GM12892 (cell line): Measurements from ENCODE around the gene MRPL40.

Experiments used
- DNase-seq: peaks from one replicate; pipeline ENCODE4 v3.0.0; 2011; ENCODE audit not compliant: insufficient read length
- FAIRE-seq: peaks from 2 replicates; lab custom pipeline; 2011; peaks lifted over from hg19 to GRCh38; lab: Jason Lieb, UNC
- POLR2A ChIP-seq: IDR thresholded peaks from 2 replicates; pipeline ENCODE4 v1.6.1; 2011; ENCODE audit warnings: low read depth, low read length, control low read depth
- POLR2AphosphoS5 ChIP-seq: IDR thresholded peaks from 2 replicates; pipeline ENCODE4 v1.6.1; 2011; ENCODE audit warnings: low read depth, low read length, control low read depth
- TAF1 ChIP-seq: IDR thresholded peaks from 2 replicates; pipeline ENCODE4 v1.6.1; 2011; ENCODE audit warnings: low read depth, mild to moderate bottlenecking, control low read depth, low read length, borderline replicate concordance

Gene MRPL40

DNA sequence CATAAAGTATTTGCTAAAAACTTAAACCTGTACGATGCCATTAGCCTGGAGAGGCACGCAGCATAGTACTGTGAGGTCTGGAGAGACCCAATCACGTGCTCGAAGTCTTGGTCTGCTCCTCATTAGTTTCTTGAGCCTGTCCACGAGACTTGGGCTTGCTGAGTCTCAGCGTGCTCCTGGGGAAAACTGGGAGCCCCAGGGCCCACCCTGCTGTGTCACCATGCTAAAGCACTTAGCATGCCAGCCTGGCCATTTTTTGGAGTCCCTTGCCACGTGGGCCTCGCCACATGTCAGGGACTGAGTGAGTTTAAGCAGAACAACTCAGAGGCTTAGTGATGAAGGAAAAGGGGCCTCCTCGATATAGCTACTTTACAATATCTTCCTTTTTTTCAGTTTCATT, 50.0 kb downstream of the MRPL40 start:
- FAIRE-seq = no peak
- TF ChIP-seq POLR2A (no peak), POLR2AphosphoS5 (no peak), TAF1 (no peak)
- DNase-seq = no peak

DNA sequence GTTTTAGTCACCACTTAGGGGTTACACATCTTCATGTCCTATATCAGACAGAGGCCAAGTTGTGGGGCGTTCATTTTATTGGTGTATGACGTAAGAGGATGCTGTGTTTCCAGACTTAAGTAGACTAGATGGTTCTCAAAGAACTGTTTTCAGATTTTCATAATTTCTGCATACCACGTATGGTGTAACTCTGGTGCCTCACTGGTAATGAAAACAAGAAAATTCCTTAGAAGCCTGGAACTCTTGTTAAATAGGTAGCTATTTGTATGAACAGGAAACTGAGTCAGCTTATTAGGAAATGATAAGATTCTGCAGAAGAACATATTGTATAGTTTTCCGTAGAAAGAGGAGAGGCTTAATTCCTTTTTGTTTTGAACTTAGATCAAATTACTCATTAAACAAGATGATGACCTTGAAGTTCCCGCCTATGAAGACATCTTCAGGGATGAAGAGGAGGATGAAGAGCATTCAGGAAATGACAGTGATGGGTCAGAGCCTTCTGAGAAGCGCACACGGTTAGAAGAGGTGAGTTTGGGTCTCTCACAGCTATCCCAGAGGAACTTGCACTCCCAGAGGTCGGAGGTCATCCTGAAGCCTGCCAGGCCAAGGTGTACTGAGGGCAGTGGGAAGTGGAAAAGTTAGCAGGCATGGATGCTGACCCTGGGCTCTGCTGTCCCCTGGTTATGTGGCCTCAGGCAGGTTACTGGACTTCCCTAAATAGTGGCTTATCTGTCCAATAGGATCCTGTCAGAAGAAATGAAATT, 51.3 kb downstream of the MRPL40 start:
- TF ChIP-seq TAF1 (no peak), POLR2A (no peak), POLR2AphosphoS5 (no peak)
- FAIRE-seq (no peak), DNase-seq (no peak)
